ENCODE data around the gene THTPA. TPM values are rescaled to one million over a fixed set of nuclear protein-coding genes. Genes with fewer than 3 reads are reported as not detected.

The THTPA gene
- total and polyA plus RNA-seq, 2 donors (not counting 1 experiment from before 2014, with no cell fraction given) = 17.0 to 21.4 TPM

- H3K9ac ChIP-seq (ENCODE audit: low read length) = no peak overlapping the region
- ChIA-PET CTCF (interaction anchor here (0.5 to 7.7 kb wide), 7 partner anchors 12 to 416 kb away, joined by 3 to 80 read pairs (median 5); partner anchors contain the start of gene THTPA), POLR2A (no interaction called here)
- H4K20me1 ChIP-seq (ENCODE audit: control insufficient read depth, insufficient read depth, low read length, poor library complexity, severe bottlenecking) = no peaks in the 10 kb centered on the region
- no peak overlapping the region for H3K27ac ChIP-seq (ENCODE audit: low read length in 2 of 2)
- no peaks in the 10 kb centered on the region for H3K4me1 Mint-ChIP-seq
- DNase-seq = no peak
- TF ChIP-seq EZH2 (IDR thresholded peaks at IDR 0.05; ENCODE audit: borderline replicate concordance, insufficient read depth, low read depth, low read length, poor library complexity, severe bottlenecking) (no peak), CTCF (IDR thresholded peaks at IDR 0.05) (no peak)
- H3K36me3 ChIP-seq (replicated peaks in 1 of 2; ENCODE audit: control extremely low read depth in 1 of 2, control insufficient read depth in 1 of 2, extremely low read depth in 1 of 2, insufficient read depth in 2 of 2, low read length in 1 of 2) = no peaks in the 10 kb centered on the region
- H3K27me3 Mint-ChIP-seq = peaks cover 3% of the 10 kb centered on the region
- whole genome bisulfite sequencing (ENCODE audit: insufficient coverage) = 52% methylated on average over 11 of the region's 13 CpGs
- no peaks in the 10 kb centered on the region for H3K79me2 ChIP-seq (ENCODE audit: control insufficient read depth, insufficient read depth, low read length)
- no peak overlapping the region for H3K4me3 ChIP-seq (ENCODE audit: control extremely low read depth in 1 of 5, extremely low read depth in 1 of 5, insufficient read depth in 1 of 5, low read depth in 2 of 5, low read length in 4 of 5)
- no peak overlapping the region for H3K27ac Mint-ChIP-seq
- no peaks in the 10 kb centered on the region for H3K9me3 Mint-ChIP-seq (ENCODE audit: insufficient read depth)
- H3K4me2 ChIP-seq (replicated peaks; ENCODE audit: low read depth, low read length, poor library complexity, severe bottlenecking) = no peak overlapping the region
- H3K27me3 ChIP-seq (replicated peaks in 1 of 4; ENCODE audit: control extremely low read depth in 1 of 4, control insufficient read depth in 3 of 4, insufficient read depth in 4 of 4, low read length in 3 of 4) = peaks cover 0 to 5% (median 0%) of the 10 kb centered on the region in 4 experiments
- intact Hi-C loops (cut with micrococcal nuclease) = no loop called here
- H3K4me1 ChIP-seq (ENCODE audit: control insufficient read depth in 2 of 2, insufficient read depth in 2 of 2, low read length in 2 of 2) = no peaks in the 10 kb centered on the region
- no peak for ATAC-seq (ENCODE audit: low read depth)
- H2AFZ ChIP-seq (ENCODE audit: insufficient read depth, low read depth, low read length, poor library complexity, severe bottlenecking) = no peak overlapping the region
- H3K9me3 ChIP-seq (ENCODE audit: control extremely low read depth in 1 of 3, control insufficient read depth in 2 of 3, insufficient read depth in 1 of 3, low read length in 2 of 3) = no peaks in the 10 kb centered on the region
- H3K4me3 Mint-ChIP-seq = no peak overlapping the region
Measured at GRCh38 chr14:23537351-23538049, 18.6 kb upstream of the THTPA start.

- DNase-seq (no peak), ATAC-seq (ENCODE audit: low read depth) (no peak)
- Mint-ChIP-seq H3K4me3 (no peak overlapping the region), H3K9me3 (ENCODE audit: insufficient read depth) (no peaks in the 10 kb centered on the region), H3K4me1 (no peaks in the 10 kb centered on the region), H3K27ac (no peak overlapping the region), H3K27me3 (peaks cover 3% of the 10 kb centered on the region)
- H3K36me3 ChIP-seq (replicated peaks in 1 of 2; ENCODE audit: control extremely low read depth in 1 of 2, control insufficient read depth in 1 of 2, extremely low read depth in 1 of 2, insufficient read depth in 2 of 2, low read length in 1 of 2) = no peaks in the 10 kb centered on the region
- H4K20me1 ChIP-seq (ENCODE audit: control insufficient read depth, insufficient read depth, low read length, poor library complexity, severe bottlenecking) = no peaks in the 10 kb centered on the region
- H3K27me3 ChIP-seq (replicated peaks in 1 of 4; ENCODE audit: control extremely low read depth in 1 of 4, control insufficient read depth in 3 of 4, insufficient read depth in 4 of 4, low read length in 3 of 4) = peaks cover 0 to 5% (median 0%) of the 10 kb centered on the region in 4 experiments
- TF ChIP-seq CTCF (IDR thresholded peaks at IDR 0.05) (no peak), EZH2 (IDR thresholded peaks at IDR 0.05; ENCODE audit: borderline replicate concordance, insufficient read depth, low read depth, low read length, poor library complexity, severe bottlenecking) (no peak)
- no peak overlapping the region for H3K27ac ChIP-seq (ENCODE audit: low read length in 2 of 2)
- H3K9ac ChIP-seq (ENCODE audit: low read length) = no peak overlapping the region
- WGBS (ENCODE audit: insufficient coverage) = 79% methylated on average over 5 of the region's 10 CpGs
- intact Hi-C loops (cut with micrococcal nuclease) = no loop called here
- no peak overlapping the region for H2AFZ ChIP-seq (ENCODE audit: insufficient read depth, low read depth, low read length, poor library complexity, severe bottlenecking)
- H3K9me3 ChIP-seq (ENCODE audit: control extremely low read depth in 1 of 3, control insufficient read depth in 2 of 3, insufficient read depth in 1 of 3, low read length in 2 of 3) = no peaks in the 10 kb centered on the region
- H3K4me1 ChIP-seq (ENCODE audit: control insufficient read depth in 2 of 2, insufficient read depth in 2 of 2, low read length in 2 of 2) = no peaks in the 10 kb centered on the region
- H3K4me2 ChIP-seq (replicated peaks; ENCODE audit: low read depth, low read length, poor library complexity, severe bottlenecking) = no peak overlapping the region
- no peak overlapping the region for H3K4me3 ChIP-seq (ENCODE audit: control extremely low read depth in 1 of 5, extremely low read depth in 1 of 5, insufficient read depth in 1 of 5, low read depth in 2 of 5, low read length in 4 of 5)
- CTCF ChIA-PET = interaction anchor here (0.5 to 7.7 kb wide), 7 partner anchors 9 to 59 kb away, joined by 3 to 80 read pairs (median 5); partner anchors contain the start of gene THTPA
- H3K79me2 ChIP-seq (ENCODE audit: control insufficient read depth, insufficient read depth, low read length) = no peaks in the 10 kb centered on the region
- POLR2A ChIA-PET = no interaction called here
Measured at GRCh38 chr14:23538050-23538718, 17.9 kb upstream of the THTPA start.
